ENCODE measurements around the gene CSRP3. TPM values are rescaled to one million over a fixed set of nuclear protein-coding genes. Genes with fewer than 3 reads are reported as not detected.

CSRP3 gene
- total RNA-seq (2014; rRNA removed; shearing (Covaris generic)) = not detected in 2 replicates

DNA sequence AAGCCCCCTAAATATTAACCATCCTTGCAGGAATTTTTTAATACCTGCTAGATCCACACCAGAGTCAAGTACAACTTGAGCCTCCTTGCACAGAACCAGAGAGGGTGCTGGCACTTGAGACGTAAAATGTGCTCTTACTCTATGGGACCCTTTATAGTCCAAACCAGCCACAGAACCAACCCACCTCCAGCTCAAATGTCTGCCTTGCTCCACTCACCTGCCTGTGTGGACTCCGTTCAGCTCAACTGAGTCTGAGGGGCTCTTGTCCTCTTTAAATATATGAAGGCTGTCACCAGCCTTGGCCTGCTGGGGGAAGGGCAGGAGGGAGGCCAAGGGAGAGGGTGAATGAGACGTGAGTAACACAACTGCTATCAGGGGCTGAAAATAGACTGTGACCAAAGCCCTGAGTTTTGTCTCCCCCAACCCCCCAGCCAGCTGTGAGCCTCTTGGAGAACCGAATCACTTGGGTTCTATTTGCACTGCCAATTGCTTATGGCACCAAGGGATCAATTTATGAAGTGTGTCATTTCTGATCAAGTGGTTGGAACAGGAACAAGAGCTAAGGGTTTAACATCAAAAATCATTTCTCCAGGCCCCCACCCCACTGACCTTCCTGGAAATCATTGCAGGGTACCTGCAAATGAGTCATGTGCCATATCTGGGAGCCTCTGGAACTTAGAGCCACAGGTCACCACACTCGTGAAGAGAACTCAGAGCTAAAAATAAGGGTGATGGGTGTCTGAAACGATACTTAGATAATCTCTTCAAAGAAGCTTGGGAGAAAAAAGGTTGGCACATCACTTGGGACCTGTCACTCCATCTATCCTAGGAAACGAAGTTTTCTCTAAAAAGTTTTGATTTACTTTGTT, at the start of gene CSRP3:
TSS of gene CSRP3 (minus strand) at position 247 of the 869 bp plus-strand sequence. CDS start 9,535 bp downstream, outside the sequence.
- DNase-seq (ENCODE audit: low spot score) = peak; percentile 35

DNA sequence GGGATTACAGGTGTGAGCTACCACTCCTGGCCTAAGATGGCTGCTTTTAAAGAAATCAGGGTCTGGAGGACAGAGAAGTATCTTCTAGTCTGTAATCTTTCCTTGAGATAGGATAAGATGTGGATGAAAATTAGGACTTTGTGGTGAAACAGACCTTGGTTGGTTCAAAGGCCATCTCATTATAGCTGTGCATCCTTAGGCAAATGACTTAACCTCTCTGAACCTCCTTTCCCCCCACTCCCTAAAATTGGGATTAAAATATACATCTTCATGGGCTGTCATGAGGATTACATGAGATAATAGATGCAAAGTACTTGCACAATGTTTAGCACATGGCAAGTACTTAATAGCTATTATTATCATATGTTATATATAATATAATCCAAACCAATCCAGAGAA, 49.8 kb upstream of the CSRP3 start:
- DNase-seq (ENCODE audit: low spot score) = no peak

DNA sequence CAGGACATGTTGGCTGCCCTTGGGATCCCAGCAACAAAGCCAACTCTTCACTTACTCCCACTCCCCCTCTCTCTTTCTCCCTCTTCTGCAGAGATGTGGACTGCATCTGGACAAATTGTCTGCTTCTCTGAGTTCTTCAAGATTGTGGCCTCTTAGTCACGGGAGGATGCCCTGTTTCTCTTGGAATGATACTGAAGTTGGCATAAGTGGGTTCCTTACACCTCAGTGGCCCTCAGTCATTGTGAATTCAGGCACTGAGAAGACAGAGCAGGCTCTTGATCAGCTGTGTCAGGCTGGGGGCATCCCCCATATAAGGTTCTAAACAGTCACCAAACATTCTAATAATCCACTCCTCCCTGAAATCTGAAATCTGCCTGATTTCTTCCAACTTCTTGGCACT, 45.0 kb upstream of the CSRP3 start:
- no peak for DNase-seq (ENCODE audit: low spot score)

DNA sequence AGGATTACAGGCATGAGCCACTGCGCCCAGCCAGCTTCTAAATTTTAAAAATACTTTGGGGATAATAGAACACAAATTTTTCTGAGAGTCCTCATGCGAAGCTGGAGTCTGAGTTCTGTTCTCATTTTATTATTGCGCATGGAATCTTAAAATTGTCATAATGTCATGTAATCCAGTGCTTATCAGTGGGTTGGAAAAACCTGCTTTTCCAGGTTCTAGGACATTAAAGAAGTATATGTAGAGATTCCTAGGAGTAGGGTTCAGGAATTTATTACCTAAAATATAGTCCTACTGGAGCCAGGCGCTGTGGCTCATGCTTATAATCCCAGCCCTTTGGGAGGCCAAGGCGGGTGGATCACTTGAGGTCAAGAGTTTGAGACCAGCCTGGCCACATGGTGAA, 43.6 kb upstream of the CSRP3 start:
- no peak for DNase-seq (ENCODE audit: low spot score)

DNA sequence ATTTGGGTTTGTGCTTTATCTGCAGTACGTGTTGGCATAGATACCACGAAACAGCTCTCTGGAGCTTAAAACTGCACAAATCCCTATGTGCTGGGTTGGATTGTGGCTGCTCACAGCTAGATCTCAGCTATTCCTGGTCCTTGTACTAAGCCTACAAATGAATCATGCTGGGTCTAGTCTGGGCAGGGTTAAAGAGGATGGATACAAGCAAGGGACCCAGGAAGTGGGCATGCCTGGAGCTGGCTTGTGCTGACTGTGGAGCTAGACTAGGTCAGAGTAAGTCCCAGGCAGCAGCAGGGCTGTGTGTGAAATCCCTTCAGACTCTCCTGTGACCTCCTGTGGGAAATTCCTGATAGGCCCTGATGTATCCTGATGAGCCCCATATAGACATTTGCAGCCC, 42.8 kb upstream of the CSRP3 start:
- peak; percentile 23 for DNase-seq (ENCODE audit: low spot score)

GRCh38 chr11:19244084-19244483, 42.3 kb upstream of the CSRP3 start:
- no peak for DNase-seq (ENCODE audit: low spot score)

- DNase-seq (ENCODE audit: low spot score) = no peak
Observed at GRCh38 chr11:19243613-19244012, 41.8 kb upstream of the CSRP3 start.

DNA sequence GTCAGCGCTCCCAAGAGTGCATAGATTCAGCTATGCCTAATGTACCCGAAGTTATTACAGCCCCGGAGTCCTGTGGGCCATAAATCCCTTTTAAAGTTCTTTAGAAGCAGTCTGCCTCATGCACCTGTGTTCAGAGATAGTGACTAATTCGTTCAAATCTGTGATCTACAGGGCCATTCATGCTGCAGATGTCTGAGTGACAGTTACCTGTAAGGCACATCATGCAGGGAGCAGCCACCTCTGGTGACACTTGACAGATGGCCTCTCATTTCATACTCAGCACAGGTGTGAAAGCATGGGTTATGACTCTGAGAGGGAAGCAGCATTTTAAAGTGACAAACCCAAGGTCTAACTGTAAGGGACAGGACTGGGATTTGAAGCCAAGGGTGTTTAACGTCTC, 41.4 kb upstream of the CSRP3 start:
- no peak for DNase-seq (ENCODE audit: low spot score)

- DNase-seq (ENCODE audit: low spot score) = no peak
Observed at GRCh38 chr11:19242179-19242932, 40.6 kb upstream of the CSRP3 start.

- no peak for DNase-seq (ENCODE audit: low spot score)
Observed at GRCh38 chr11:19241260-19242178, 39.7 kb upstream of the CSRP3 start.

GRCh38 chr11:19240420-19241259, 38.9 kb upstream of the CSRP3 start, which contains the start of gene E2F8:
TSS of gene E2F8 (minus strand) at chr11:19240945. CDS start at chr11:19240121, 824 bp downstream.
- peak; percentile 96 for DNase-seq (ENCODE audit: low spot score)

DNA sequence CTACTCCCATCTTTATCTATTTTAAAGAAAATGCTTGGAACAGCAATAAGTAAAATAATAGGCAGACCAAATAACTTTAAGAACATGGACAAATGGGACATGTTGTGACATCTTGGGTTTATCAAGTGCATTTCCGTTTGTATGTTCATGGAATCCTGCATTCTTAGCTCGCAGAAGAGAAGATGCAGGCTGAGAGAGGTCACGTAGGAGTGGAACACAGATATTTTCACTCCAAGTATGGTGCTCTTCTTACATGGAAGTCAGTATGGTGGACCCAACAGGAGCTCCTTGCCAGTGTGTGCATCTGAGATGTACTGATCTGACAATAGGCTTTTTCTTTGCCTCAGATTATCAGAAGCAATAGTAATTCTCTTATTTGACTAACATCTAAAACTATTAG, 37.3 kb upstream of the CSRP3 start:
- no peak for DNase-seq (ENCODE audit: low spot score)

DNA sequence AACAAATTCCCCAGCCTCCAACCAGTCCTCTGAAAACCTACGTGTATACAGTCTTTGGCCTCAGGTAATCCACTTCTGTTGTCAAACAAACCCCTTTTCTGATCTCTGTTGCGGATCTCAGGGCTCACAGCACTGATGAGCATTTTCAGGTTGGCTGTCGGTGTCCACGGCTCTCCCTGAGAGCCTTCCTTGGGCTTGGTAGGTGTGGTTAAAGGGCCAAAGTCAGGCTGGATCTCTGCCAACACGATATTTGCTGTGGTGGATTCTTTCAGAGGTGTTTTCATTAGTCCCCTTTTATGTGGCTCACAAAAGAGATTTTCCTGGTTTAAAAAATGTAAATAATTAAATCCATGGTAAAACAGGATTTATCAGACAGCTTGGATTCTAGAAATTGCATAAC, 36.0 kb upstream of the CSRP3 start:
- DNase-seq (ENCODE audit: low spot score) = no peak

DNA sequence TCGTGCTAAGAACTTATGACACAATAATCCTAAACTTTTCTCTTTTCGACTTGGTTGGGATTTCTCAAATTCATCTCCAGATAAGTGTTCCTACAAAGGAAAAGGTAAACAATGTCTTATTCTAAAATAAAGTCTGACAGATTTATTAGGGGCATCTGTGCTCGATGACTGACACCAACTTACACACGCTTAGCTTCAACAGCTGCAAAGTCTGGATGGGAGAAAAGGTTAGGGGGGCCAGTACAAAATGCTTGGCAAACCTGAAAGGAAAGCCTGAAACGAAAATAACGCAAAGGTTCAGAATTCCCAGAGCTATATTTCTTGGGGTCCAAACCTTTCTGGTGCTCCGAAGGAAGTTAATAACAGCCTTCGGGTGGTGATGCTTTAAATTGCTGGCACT, 35.6 kb upstream of the CSRP3 start:
- no peak for DNase-seq (ENCODE audit: low spot score)

DNA sequence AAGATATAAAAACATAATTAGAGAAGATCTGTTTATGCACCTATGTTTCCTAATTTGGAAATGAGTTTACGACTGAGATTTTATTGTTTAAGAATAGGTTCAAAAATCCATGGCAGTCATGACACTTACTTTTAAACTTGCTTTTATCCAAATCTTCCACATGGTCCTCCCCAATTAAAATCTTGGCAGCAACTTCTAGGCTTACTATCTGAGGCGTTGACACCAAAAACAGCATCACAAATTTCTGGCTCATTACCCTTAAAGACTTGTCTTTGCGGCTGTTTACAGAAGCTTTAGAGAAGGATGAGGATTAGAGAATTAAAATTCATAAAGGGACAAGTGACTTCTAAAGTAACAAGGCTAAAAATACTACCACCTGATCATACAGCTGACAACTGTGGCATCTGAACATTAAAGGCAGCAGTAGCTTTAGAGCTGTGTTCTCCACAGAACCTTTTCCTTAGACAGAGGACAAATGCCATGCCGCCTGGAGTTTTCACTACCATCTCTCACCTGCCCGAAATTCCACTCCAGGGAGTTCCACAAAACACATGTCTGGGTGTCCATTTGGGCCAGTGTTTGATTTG, 32.5 kb upstream of the CSRP3 start:
- no peak for DNase-seq (ENCODE audit: low spot score)

DNA sequence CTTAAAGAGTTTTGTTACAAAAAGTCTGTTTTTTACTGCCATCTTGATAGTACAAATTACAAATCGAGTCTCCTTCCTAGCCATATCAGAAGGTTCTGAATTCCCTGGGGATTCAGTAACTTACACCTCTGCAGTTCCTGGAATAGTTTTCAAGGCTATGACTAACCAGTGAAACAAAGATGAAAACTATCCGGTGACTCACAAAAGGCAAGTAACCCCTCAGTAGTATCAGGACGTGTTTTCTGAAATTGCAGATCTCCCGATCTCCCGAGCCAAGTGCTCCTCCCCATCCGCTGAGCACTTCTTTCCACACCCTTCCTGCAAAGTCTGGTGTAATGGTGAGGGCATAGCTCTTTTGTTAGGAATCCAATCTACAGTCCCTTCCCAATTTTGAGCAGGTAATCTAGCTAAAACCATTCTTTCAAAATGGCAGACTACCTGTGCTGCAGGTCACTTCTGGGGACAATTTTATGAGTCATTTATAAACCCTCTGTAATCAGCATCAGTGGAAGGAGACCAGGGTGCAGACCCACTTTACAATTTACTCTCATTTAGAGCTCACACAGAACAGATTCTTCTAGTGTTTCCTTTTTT, 31.2 kb upstream of the CSRP3 start:
- DNase-seq (ENCODE audit: low spot score) = peak; percentile 91

GRCh38 chr11:19229671-19230070, 27.9 kb upstream of the CSRP3 start:
- no peak for DNase-seq (ENCODE audit: low spot score)

DNA sequence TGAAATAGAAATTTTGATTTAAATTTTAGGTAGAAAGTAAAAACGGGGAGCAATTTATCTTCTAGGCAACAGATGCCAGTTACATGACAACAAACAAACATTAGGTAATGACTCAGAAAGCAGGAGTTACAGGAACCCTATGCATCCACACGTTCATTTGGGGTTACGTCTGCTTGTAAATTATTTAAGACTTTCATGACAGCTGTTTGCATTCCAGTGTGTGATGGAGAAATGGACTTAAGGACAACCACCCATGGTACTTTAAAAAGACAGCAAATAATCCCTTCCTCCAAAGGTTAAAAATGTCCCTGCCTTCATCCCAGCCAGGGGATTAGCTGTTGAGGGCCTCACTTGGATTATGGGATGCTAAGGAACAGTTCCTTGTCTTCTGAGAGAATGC, 27.2 kb upstream of the CSRP3 start:
- DNase-seq (ENCODE audit: low spot score) = no peak

DNA sequence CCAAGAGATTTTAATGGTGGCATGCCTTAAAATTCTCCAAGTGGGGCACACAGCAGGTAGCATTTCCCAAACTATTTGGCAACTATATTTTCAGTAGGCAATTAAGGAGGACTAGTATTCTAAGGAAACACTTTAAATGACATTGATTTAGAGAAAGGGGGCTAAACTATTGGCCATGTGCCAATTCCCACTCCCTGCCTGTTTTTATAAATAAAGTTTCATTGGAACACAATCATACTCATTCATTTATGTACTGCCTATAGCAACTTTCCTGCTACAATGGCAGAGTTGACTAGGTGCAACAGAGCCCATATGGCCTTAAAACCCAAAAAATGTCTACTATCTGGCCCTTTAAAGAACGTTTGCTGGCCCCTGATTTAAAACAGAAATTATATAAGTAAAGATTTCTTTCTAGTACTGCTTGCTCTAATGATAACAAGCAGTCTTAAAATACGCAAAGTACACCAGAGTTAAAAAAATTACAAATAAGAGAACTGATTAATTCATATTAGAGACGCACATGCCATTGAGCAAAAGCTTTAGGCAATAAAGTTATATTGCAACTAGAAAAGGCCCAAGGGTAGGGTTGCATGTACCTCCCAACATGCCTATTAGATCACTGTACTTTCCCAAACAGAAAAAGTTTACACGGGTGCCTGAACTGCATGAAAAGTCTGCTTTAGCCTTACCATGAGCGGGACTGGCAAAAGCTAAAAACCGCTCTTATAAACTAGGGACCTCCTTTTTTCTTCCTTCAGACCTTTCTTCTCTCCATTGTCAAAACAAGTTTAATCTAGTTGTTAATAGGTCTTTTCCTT, 24.8 kb upstream of the CSRP3 start:
- no peak for DNase-seq (ENCODE audit: low spot score)

All from A172 (cell line).